OCI-LY1 (cell line): ENCODE results near the gene PNPLA7.

Experiments used
- H2AFZ ChIP-seq: fragments of 200-600 bp; sonication (generic), shearing (Covaris generic); 2 replicates; pipeline ENCODE4 v1.6.0; 2014; ENCODE audit warnings: antibody characterized with exemption, mild to moderate bottlenecking, low read length
- H3F3A ChIP-seq: fragments of 200-600 bp; sonication (generic), shearing (Covaris generic); 2 replicates; pipeline ENCODE4 v1.6.0; 2014; ENCODE audit warnings: mild to moderate bottlenecking, antibody characterized with exemption, low read length, moderate library complexity; ENCODE audit not compliant: insufficient read depth
- H3K27ac ChIP-seq: fragments of 200-600 bp; sonication (generic); 2 replicates; pipeline ENCODE4 v1.5.1; 2014; ENCODE audit warnings: low read length, mixed run types, mild to moderate bottlenecking, low read depth; ENCODE audit not compliant: poor library complexity, severe bottlenecking
- H3K27me3 ChIP-seq: fragments of 200-600 bp; sonication (generic); 2 replicates; pipeline ENCODE4 v1.6.0; 2014; ENCODE audit warnings: antibody characterized with exemption, mild to moderate bottlenecking, low read length, moderate library complexity; ENCODE audit not compliant: insufficient read depth
- H3K36me3 ChIP-seq: fragments of 200-600 bp; sonication (generic); 2 replicates; pipeline ENCODE4 v1.6.1; 2014; ENCODE audit warnings: mild to moderate bottlenecking, antibody characterized with exemption, low read length, moderate library complexity, mixed read lengths; ENCODE audit not compliant: insufficient read depth
- H3K4me1 ChIP-seq: fragments of 200-600 bp; sonication (generic); 2 replicates; pipeline ENCODE4 v1.5.1; 2014; ENCODE audit warnings: mild to moderate bottlenecking, low read length, moderate library complexity; ENCODE audit not compliant: insufficient read depth, severe bottlenecking
- H3K4me2 ChIP-seq: fragments of 200-600 bp; sonication (generic), shearing (Covaris generic); 2 replicates; pipeline ENCODE4 v1.6.1; 2014; ENCODE audit warnings: low read length
- H3K4me3 ChIP-seq: fragments of 200-600 bp; sonication (generic); 2 replicates; pipeline ENCODE4 v1.5.1; 2014; ENCODE audit warnings: low read length, low read depth, mild to moderate bottlenecking, mixed read lengths; ENCODE audit not compliant: poor library complexity, severe bottlenecking
- H3K79me2 ChIP-seq: fragments of 200-600 bp; shearing (Covaris generic); 2 replicates; pipeline ENCODE4 v1.6.1; 2016; ENCODE audit warnings: mixed run types, low read length, mixed read lengths; ENCODE audit not compliant: insufficient read depth
- H3K9ac ChIP-seq: fragments of 200-600 bp; sonication (generic), shearing (Covaris generic); 2 replicates; pipeline ENCODE4 v1.6.1; 2014; ENCODE audit warnings: mild to moderate bottlenecking, low read length, mixed read lengths
- H3K9me2 ChIP-seq: fragments of 200-600 bp; sonication (generic), shearing (Covaris generic); 2 replicates; pipeline ENCODE4 v1.6.1; 2014; ENCODE audit warnings: low read depth, mild to moderate bottlenecking, low read length, mixed read lengths
- H3K9me3 ChIP-seq: fragments of 200-600 bp; shearing (Covaris generic); 2 replicates; pipeline ENCODE4 v1.6.1; 2014; ENCODE audit warnings: low read length, mixed read lengths
- H4K20me1 ChIP-seq: fragments of 200-600 bp; sonication (generic), shearing (Covaris generic); 2 replicates; pipeline ENCODE4 v1.6.0; 2016; ENCODE audit warnings: mild to moderate bottlenecking, low read length; ENCODE audit not compliant: insufficient read depth
- EZH2 ChIP-seq: fragments of 200-600 bp; sonication (generic), shearing (Covaris generic); IDR thresholded peaks from 2 replicates; pipeline ENCODE4 v1.8.0; 2017; ENCODE audit warnings: borderline replicate concordance, mixed run types, mild to moderate bottlenecking, antibody characterized with exemption, low read length, moderate library complexity, mixed read lengths
- TF ChIP-seq, protein P1 (sequence below): fragments of 200-600 bp; sonication (generic), shearing (Covaris generic); IDR thresholded peaks from 2 replicates; pipeline ENCODE4 v1.5.1; 2017; ENCODE audit warnings: mild to moderate bottlenecking, antibody characterized with exemption, low read length, moderate library complexity, mixed read lengths

PNPLA7 gene

DNA sequence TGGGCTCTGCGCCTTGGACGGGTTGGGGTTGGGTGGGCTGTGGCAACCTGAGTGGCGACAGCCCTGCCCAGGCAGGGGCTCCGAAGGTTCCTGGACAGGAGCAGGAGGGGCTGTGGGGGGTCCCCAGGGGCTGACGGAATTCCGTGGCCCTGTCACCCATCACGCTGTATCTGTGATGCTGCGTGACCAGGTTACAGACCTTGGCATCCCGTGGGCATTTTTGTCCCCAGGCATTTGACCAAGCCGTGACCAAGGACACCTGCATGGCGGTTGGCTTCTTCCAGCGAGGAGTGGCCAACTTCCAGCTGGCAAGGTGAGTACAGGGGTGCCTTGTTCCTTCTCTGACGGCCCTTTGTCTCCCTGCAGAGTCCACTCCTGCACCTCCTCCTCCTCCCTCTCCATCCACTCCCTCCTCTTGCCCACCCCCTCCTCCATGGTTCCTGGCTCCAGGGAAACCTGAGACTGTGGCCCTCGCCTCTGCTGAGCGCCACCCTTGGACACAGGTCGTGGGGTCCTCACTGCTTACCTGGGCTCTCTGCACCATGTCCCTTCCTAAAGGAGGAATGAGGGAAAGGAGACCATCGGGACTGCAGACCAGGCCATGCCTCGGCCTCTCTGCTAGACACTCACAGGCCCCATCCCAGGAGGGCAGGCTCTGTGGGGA, 124.1 kb downstream of the PNPLA7 start:
- H3K4me1 ChIP-seq = peaks cover 37% of the 10 kb centered on the region
- no peaks in the 10 kb centered on the region for H3F3A ChIP-seq
- H3K36me3 ChIP-seq = no peaks in the 10 kb centered on the region
- H3K9ac ChIP-seq = no peak overlapping the region
- TF ChIP-seq, protein P1, sequence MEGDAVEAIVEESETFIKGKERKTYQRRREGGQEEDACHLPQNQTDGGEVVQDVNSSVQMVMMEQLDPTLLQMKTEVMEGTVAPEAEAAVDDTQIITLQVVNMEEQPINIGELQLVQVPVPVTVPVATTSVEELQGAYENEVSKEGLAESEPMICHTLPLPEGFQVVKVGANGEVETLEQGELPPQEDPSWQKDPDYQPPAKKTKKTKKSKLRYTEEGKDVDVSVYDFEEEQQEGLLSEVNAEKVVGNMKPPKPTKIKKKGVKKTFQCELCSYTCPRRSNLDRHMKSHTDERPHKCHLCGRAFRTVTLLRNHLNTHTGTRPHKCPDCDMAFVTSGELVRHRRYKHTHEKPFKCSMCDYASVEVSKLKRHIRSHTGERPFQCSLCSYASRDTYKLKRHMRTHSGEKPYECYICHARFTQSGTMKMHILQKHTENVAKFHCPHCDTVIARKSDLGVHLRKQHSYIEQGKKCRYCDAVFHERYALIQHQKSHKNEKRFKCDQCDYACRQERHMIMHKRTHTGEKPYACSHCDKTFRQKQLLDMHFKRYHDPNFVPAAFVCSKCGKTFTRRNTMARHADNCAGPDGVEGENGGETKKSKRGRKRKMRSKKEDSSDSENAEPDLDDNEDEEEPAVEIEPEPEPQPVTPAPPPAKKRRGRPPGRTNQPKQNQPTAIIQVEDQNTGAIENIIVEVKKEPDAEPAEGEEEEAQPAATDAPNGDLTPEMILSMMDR = no peak
- no peak for TF ChIP-seq EZH2
- H3K4me3 ChIP-seq = no peak overlapping the region
- no peaks in the 10 kb centered on the region for H3K9me3 ChIP-seq
- peaks cover 18% of the 10 kb centered on the region; the same call in 1 of the 2 replicates for H3K27me3 ChIP-seq
- H3K4me2 ChIP-seq = no peak overlapping the region
- no peaks in the 10 kb centered on the region for H3K9me2 ChIP-seq
- H3K79me2 ChIP-seq = no peaks in the 10 kb centered on the region
- H2AFZ ChIP-seq = no peak overlapping the region
- H4K20me1 ChIP-seq = no peaks in the 10 kb centered on the region
- H3K27ac ChIP-seq = no peak overlapping the region

DNA sequence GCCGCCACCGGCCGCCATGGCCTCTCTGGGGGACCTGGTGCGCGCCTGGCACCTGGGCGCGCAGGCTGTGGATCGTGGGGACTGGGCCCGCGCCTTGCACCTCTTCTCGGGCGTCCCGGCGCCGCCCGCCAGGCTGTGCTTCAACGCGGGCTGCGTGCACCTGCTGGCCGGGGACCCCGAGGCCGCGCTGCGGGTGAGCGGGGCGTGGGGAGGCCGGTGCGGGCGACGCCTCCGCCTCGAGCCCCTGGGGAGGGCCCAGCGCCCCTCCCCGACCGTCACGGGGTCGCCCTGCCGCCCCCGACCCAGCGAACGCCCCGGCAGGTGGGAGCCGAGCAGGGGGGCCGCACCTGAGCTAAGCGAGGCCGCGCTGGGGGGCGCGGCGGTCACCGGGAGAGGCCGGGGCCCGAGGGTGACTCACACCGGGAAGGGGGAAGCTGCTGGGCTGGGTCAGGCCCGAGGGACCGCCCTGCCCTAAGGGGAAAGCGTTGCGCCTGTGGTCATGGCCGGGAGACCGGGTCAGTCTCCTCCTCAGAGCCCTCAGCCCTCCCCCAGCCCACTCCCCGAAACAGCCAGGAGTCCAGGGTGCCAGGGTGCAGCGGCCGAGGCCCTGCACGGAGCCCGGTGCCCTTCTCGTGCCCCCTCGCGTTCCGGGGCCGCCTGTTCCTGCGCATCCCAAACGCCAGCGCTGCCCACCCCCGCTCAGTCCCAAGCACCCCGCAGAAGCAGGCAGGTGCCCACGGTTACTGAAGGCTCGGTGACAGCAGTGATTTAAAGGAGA, 126.5 kb downstream of the PNPLA7 start:
- Histone ChIP-seq H3K4me1 (peaks cover 20% of the 10 kb centered on the region), H3K27me3 (peaks cover 5% of the 10 kb centered on the region; the same call in 1 of the 2 replicates), H3K9me3 (no peaks in the 10 kb centered on the region), H2AFZ (no peak overlapping the region), H3F3A (no peaks in the 10 kb centered on the region), H3K4me2 (peak overlapping the region; percentile 59), H3K9ac (peak overlapping the region; percentile 26; the same call in 1 of the 2 replicates), H3K79me2 (no peaks in the 10 kb centered on the region), H3K9me2 (no peaks in the 10 kb centered on the region), H4K20me1 (no peaks in the 10 kb centered on the region), H3K27ac (no peak overlapping the region), H3K36me3 (no peaks in the 10 kb centered on the region), H3K4me3 (peak overlapping the region; percentile 49)
- TF ChIP-seq EZH2 = no peak
- TF ChIP-seq, protein P1 = no peak

DNA sequence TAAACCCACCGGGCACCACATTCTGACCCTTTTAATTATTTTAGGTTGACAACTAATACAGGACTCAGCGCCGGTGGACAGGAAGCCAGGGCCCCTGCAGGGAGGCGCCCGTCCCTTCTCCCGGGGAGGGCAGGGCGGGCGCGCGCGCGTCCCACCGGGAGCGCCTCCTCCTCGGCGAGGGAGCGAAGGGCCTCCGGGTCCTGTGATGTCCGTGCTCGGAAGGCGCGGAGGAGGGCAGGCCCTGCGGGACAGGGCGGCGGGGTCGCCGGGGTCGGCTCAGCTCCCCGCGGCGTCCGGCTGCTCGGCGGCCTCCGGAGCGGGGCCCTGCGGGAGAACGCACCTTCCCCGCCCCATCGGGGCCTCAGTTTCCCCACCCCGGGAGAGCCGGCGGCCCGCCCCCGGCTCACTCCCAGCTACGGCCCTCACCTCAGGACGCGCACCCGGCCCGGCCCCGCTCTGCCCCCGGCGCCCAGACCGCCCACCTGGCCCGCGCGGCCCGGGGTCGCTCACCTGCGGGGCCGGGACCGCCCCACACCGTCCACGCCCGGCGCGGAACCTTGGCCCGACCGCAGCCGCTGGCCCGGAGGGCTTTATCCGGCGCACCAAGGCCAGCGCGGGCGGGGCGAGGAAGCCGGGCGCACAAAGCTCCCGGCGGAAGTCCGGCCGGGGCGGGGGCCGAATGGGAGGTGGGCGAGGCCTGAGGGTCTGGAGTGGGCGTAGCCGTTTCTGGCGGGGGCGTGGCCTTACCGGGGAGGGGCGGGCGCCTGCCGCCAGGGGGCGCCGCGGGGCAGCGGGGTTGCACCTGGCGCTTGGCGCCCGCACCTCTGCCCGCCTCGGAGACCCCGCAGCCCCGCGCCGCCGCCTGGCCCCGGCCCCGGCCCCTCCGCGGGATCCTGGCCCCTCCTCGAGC, 127.3 kb downstream of the PNPLA7 start, which contains the start of the genes EXD3 and NOXA1:
Gene EXD3 (minus strand): TSS at position 559 of the 910 bp plus-strand sequence. CDS start 27,805 bp downstream, outside the sequence.
Gene NOXA1 (plus strand): TSS at position 790 of the 910 bp plus-strand sequence. CDS start 137 bp downstream, outside the sequence.
- H3K27me3 ChIP-seq = peaks cover 5% of the 10 kb centered on the region; the same call in 1 of the 2 replicates
- no peak within 1 kb of the TSS for H3K27ac ChIP-seq
- no peaks in the 10 kb centered on the region for H3F3A ChIP-seq
- peak within 1 kb of the TSS; percentile 93 for H3K4me2 ChIP-seq
- no peaks in the 10 kb centered on the region for H3K9me2 ChIP-seq
- no peaks in the 10 kb centered on the region for H3K36me3 ChIP-seq
- no peaks in the 10 kb centered on the region for H4K20me1 ChIP-seq
- H3K79me2 ChIP-seq = no peaks in the 10 kb centered on the region
- H2AFZ ChIP-seq = peak within 1 kb of the TSS; percentile 15; the same call in 1 of the 2 replicates
- H3K4me1 ChIP-seq = peaks cover 24% of the 10 kb centered on the region
- H3K9ac ChIP-seq = peak within 1 kb of the TSS; percentile 78
- no peaks in the 10 kb centered on the region for H3K9me3 ChIP-seq
- peak within 1 kb of the TSS; percentile 87 for H3K4me3 ChIP-seq
- TF ChIP-seq EZH2 = no peak
- TF ChIP-seq, protein P1 = peak; percentile 52
